Measurements from ENCODE around the gene TTC39A. TPM values are rescaled to one million over a fixed set of nuclear protein-coding genes. Genes with fewer than 3 reads are reported as not detected.

Gene TTC39A
- total RNA-seq, 1 donor from 2014 or later = 1.4 TPM

GRCh38 chr1:51241119-51241518, 89.2 kb downstream of the TTC39A start:
- H2AFZ ChIP-seq (ENCODE audit: low read depth, low read length) = no peak overlapping the region

GRCh38 chr1:51240084-51240483, 90.3 kb downstream of the TTC39A start:
- H3K4me3 ChIP-seq (ENCODE audit: insufficient read depth, low read depth, low read length) = no peak overlapping the region
- H4K20me1 ChIP-seq (ENCODE audit: insufficient read depth, low read length) = peaks cover 75% of the 10 kb centered on the region
- Mint-ChIP-seq H3K27me3 (ENCODE audit: low read depth, unreplicated experiment) (no peaks in the 10 kb centered on the region), H3K9me3 (ENCODE audit: unreplicated experiment) (no peaks in the 10 kb centered on the region), H3K4me3 (ENCODE audit: unreplicated experiment) (peak overlapping the region; percentile 69), H3K4me1 (ENCODE audit: low read depth, unreplicated experiment) (peaks cover 26% of the 10 kb centered on the region), H3K27ac (ENCODE audit: unreplicated experiment) (no peak overlapping the region), H3K36me3 (ENCODE audit: low read depth, unreplicated experiment) (no peaks in the 10 kb centered on the region)
- H3K9ac ChIP-seq (ENCODE audit: low read length) = no peak overlapping the region
- peak overlapping the region; percentile 32 for H3K4me2 ChIP-seq (ENCODE audit: low read length)
- no peaks in the 10 kb centered on the region for H3K9me3 ChIP-seq (ENCODE audit: insufficient read depth, low read depth, low read length)
- no peaks in the 10 kb centered on the region for H3K36me3 ChIP-seq (ENCODE audit: insufficient read depth, low read length)
- no peak overlapping the region for H2AFZ ChIP-seq (ENCODE audit: low read depth, low read length)
- H3K4me1 ChIP-seq (ENCODE audit: insufficient read depth, low read length) = peaks cover 14% of the 10 kb centered on the region
- TF ChIP-seq, protein P1, sequence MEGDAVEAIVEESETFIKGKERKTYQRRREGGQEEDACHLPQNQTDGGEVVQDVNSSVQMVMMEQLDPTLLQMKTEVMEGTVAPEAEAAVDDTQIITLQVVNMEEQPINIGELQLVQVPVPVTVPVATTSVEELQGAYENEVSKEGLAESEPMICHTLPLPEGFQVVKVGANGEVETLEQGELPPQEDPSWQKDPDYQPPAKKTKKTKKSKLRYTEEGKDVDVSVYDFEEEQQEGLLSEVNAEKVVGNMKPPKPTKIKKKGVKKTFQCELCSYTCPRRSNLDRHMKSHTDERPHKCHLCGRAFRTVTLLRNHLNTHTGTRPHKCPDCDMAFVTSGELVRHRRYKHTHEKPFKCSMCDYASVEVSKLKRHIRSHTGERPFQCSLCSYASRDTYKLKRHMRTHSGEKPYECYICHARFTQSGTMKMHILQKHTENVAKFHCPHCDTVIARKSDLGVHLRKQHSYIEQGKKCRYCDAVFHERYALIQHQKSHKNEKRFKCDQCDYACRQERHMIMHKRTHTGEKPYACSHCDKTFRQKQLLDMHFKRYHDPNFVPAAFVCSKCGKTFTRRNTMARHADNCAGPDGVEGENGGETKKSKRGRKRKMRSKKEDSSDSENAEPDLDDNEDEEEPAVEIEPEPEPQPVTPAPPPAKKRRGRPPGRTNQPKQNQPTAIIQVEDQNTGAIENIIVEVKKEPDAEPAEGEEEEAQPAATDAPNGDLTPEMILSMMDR (IDR thresholded peaks at IDR 0.05; ENCODE audit: insufficient read depth, low read depth, low read length) = no peak
- TF ChIP-seq EZH2 (IDR thresholded peaks at IDR 0.05; ENCODE audit: insufficient read depth, low read length) = no peak
- H3K27me3 ChIP-seq (ENCODE audit: insufficient read depth, low read length) = no peaks in the 10 kb centered on the region
- DNase-seq (ENCODE audit: low read depth) (no peak), FAIRE-seq (no peak)
- no peak overlapping the region for H3K27ac ChIP-seq (ENCODE audit: low read depth, low read length)
- peaks cover 93% of the 10 kb centered on the region for H3K79me2 ChIP-seq (ENCODE audit: insufficient read depth, low read length)

More at GRCh38 chr1:51241119-51241518, 89.2 kb downstream of the TTC39A start:
- Mint-ChIP-seq H3K36me3 (ENCODE audit: low read depth, unreplicated experiment) (no peaks in the 10 kb centered on the region), H3K27ac (ENCODE audit: unreplicated experiment) (no peak overlapping the region), H3K4me3 (ENCODE audit: unreplicated experiment) (no peak overlapping the region), H3K9me3 (ENCODE audit: unreplicated experiment) (no peaks in the 10 kb centered on the region), H3K4me1 (ENCODE audit: low read depth, unreplicated experiment) (peaks cover 20% of the 10 kb centered on the region), H3K27me3 (ENCODE audit: low read depth, unreplicated experiment) (no peaks in the 10 kb centered on the region)
- no peaks in the 10 kb centered on the region for H3K36me3 ChIP-seq (ENCODE audit: insufficient read depth, low read length)
- no peaks in the 10 kb centered on the region for H3K27me3 ChIP-seq (ENCODE audit: insufficient read depth, low read length)
- peaks cover 99% of the 10 kb centered on the region for H3K79me2 ChIP-seq (ENCODE audit: insufficient read depth, low read length)
- no peak overlapping the region for H3K4me3 ChIP-seq (ENCODE audit: insufficient read depth, low read depth, low read length)
- no peak for DNase-seq (ENCODE audit: low read depth)
- FAIRE-seq = no peak
- no peak overlapping the region for H3K9ac ChIP-seq (ENCODE audit: low read length)
- H3K27ac ChIP-seq (ENCODE audit: low read depth, low read length) = no peak overlapping the region
- TF ChIP-seq, protein P1 (IDR thresholded peaks at IDR 0.05; ENCODE audit: insufficient read depth, low read depth, low read length) = no peak
- TF ChIP-seq EZH2 (IDR thresholded peaks at IDR 0.05; ENCODE audit: insufficient read depth, low read length) = no peak
- peaks cover 86% of the 10 kb centered on the region for H4K20me1 ChIP-seq (ENCODE audit: insufficient read depth, low read length)
- H3K4me2 ChIP-seq (ENCODE audit: low read length) = no peak overlapping the region
- H3K4me1 ChIP-seq (ENCODE audit: insufficient read depth, low read length) = peaks cover 7% of the 10 kb centered on the region
- H3K9me3 ChIP-seq (ENCODE audit: insufficient read depth, low read depth, low read length) = no peaks in the 10 kb centered on the region

DNA sequence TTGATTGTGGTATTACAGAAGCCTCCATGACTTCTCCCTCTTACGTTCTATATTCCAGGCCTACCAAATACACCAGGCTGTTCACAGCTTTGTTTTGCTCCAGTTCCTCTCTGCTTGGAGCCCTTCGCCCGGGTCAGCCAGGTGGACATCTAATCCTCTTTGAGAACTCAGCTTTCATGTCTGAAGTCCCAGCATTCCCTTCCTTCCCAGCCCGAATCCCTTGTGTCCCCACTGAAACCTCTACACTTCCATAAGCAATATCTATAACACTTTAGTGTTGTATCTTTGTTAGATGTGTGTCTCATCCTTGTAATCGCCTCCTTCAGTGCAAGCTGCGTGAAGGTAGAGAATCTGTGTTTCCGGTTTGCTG, 92.3 kb downstream of the TTC39A start:
- H2AFZ ChIP-seq (ENCODE audit: low read depth, low read length) = no peak overlapping the region
- no peak for TF ChIP-seq EZH2 (IDR thresholded peaks at IDR 0.05; ENCODE audit: insufficient read depth, low read length)
- TF ChIP-seq, protein P1 (IDR thresholded peaks at IDR 0.05; ENCODE audit: insufficient read depth, low read depth, low read length) = no peak
- peaks cover 56% of the 10 kb centered on the region for H4K20me1 ChIP-seq (ENCODE audit: insufficient read depth, low read length)
- H3K36me3 ChIP-seq (ENCODE audit: insufficient read depth, low read length) = no peaks in the 10 kb centered on the region
- peaks cover 19% of the 10 kb centered on the region for H3K4me1 ChIP-seq (ENCODE audit: insufficient read depth, low read length)
- peak overlapping the region; percentile 100 for H3K4me3 ChIP-seq (ENCODE audit: insufficient read depth, low read depth, low read length)
- peaks cover 73% of the 10 kb centered on the region for H3K79me2 ChIP-seq (ENCODE audit: insufficient read depth, low read length)
- Mint-ChIP-seq H3K9me3 (ENCODE audit: unreplicated experiment) (no peaks in the 10 kb centered on the region), H3K27ac (ENCODE audit: unreplicated experiment) (no peak overlapping the region), H3K27me3 (ENCODE audit: low read depth, unreplicated experiment) (no peaks in the 10 kb centered on the region), H3K4me1 (ENCODE audit: low read depth, unreplicated experiment) (peaks cover 31% of the 10 kb centered on the region), H3K36me3 (ENCODE audit: low read depth, unreplicated experiment) (no peaks in the 10 kb centered on the region), H3K4me3 (ENCODE audit: unreplicated experiment) (no peak overlapping the region)
- no peaks in the 10 kb centered on the region for H3K27me3 ChIP-seq (ENCODE audit: insufficient read depth, low read length)
- FAIRE-seq (peak; percentile 9), DNase-seq (ENCODE audit: low read depth) (no peak)
- no peaks in the 10 kb centered on the region for H3K9me3 ChIP-seq (ENCODE audit: insufficient read depth, low read depth, low read length)
- peak overlapping the region; percentile 99 for H3K4me2 ChIP-seq (ENCODE audit: low read length)
- peak overlapping the region; percentile 98 for H3K27ac ChIP-seq (ENCODE audit: low read depth, low read length)
- H3K9ac ChIP-seq (ENCODE audit: low read length) = peak overlapping the region; percentile 100
